Measurements from ENCODE around the gene USP49. TPM values are rescaled to one million over a fixed set of nuclear protein-coding genes. Genes with fewer than 3 reads are reported as not detected.

The USP49 gene
- total and polyA plus RNA-seq, 2 of the 13 experiments (the other 11 are each of a cell fraction or from before 2014, with no cell fraction given): 2.9 to 4.3 TPM

DNA sequence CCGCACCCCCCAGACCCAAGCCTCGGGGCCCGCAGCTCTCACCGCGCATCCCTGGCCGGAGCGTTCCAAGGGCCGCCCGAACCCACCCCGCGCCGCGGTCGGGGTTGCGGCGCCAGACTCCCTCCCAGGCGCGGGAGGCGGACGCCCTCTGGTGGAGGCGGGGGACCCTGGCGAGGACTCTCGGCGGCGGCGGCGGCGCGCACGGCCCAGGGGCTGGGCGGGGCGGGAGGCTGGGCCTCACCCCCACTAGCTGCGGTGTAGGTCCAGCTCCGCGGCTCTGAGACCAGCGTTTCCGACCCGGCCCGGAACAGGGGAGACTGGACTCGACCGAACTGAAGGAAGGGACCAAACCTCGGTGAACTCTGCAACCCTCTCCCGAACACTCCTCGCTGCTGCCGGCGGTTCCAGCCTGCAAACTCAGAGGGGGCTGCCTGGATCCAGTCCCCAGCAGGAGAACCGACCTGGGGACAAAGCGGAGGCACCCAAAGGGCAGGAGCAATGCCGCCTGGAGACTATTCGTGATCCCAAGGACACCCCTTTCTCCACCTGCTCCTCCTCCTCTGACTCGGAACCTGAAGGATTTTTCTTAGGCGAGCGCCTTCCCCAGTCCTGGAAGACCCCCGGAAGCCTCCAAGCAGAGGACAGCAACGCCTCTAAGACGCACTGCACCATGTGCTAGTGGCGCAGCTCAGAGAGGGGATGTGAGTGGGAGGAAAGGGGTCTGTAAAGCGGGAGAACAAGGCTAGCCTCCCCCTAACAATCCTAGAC is 108.5 kb downstream of the USP49 start (continued):
- TF ChIP-seq, protein P1, sequence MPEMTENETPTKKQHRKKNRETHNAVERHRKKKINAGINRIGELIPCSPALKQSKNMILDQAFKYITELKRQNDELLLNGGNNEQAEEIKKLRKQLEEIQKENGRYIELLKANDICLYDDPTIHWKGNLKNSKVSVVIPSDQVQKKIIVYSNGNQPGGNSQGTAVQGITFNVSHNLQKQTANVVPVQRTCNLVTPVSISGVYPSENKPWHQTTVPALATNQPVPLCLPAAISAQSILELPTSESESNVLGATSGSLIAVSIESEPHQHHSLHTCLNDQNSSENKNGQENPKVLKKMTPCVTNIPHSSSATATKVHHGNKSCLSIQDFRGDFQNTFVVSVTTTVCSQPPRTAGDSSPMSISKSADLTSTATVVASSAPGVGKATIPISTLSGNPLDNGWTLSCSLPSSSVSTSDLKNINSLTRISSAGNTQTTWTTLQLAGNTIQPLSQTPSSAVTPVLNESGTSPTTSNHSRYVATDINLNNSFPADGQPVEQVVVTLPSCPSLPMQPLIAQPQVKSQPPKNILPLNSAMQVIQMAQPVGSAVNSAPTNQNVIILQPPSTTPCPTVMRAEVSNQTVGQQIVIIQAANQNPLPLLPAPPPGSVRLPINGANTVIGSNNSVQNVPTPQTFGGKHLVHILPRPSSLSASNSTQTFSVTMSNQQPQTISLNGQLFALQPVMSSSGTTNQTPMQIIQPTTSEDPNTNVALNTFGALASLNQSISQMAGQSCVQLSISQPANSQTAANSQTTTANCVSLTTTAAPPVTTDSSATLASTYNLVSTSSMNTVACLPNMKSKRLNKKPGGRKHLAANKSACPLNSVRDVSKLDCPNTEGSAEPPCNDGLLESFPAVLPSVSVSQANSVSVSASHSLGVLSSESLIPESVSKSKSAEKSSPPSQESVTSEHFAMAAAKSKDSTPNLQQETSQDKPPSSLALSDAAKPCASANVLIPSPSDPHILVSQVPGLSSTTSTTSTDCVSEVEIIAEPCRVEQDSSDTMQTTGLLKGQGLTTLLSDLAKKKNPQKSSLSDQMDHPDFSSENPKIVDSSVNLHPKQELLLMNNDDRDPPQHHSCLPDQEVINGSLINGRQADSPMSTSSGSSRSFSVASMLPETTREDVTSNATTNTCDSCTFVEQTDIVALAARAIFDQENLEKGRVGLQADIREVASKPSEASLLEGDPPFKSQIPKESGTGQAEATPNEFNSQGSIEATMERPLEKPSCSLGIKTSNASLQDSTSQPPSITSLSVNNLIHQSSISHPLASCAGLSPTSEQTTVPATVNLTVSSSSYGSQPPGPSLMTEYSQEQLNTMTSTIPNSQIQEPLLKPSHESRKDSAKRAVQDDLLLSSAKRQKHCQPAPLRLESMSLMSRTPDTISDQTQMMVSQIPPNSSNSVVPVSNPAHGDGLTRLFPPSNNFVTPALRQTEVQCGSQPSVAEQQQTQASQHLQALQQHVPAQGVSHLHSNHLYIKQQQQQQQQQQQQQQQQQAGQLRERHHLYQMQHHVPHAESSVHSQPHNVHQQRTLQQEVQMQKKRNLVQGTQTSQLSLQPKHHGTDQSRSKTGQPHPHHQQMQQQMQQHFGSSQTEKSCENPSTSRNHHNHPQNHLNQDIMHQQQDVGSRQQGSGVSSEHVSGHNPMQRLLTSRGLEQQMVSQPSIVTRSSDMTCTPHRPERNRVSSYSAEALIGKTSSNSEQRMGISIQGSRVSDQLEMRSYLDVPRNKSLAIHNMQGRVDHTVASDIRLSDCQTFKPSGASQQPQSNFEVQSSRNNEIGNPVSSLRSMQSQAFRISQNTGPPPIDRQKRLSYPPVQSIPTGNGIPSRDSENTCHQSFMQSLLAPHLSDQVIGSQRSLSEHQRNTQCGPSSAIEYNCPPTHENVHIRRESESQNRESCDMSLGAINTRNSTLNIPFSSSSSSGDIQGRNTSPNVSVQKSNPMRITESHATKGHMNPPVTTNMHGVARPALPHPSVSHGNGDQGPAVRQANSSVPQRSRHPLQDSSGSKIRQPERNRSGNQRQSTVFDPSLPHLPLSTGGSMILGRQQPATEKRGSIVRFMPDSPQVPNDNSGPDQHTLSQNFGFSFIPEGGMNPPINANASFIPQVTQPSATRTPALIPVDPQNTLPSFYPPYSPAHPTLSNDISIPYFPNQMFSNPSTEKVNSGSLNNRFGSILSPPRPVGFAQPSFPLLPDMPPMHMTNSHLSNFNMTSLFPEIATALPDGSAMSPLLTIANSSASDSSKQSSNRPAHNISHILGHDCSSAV (CRISPR knock-in tag; IDR thresholded peaks at IDR 0.05; ENCODE audit: borderline replicate concordance): no peak
- TF ChIP-seq XBP1 (CRISPR knock-in tag; IDR thresholded peaks at IDR 0.05): no peak
- peak; percentile 35; the same call in 1 of the 2 replicates for TF ChIP-seq ZNF589 (CRISPR knock-in tag; conservative IDR thresholded peaks at IDR 0.05)
- TF ChIP-seq ONECUT2 (CRISPR knock-in tag; IDR thresholded peaks at IDR 0.05): no peak
- 0 out of 2 replicates have a peak, but pooled peaks have one; percentile 11 for TF ChIP-seq ZNF678 (CRISPR knock-in tag; IDR thresholded peaks at IDR 0.05)
- TF ChIP-seq ZNF567 (CRISPR knock-in tag; IDR thresholded peaks at IDR 0.05; ENCODE audit: borderline replicate concordance): 0 out of 2 replicates have a peak, but pooled peaks have one; percentile 21
- TF ChIP-seq, protein P2, sequence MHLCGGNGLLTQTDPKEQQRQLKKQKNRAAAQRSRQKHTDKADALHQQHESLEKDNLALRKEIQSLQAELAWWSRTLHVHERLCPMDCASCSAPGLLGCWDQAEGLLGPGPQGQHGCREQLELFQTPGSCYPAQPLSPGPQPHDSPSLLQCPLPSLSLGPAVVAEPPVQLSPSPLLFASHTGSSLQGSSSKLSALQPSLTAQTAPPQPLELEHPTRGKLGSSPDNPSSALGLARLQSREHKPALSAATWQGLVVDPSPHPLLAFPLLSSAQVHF (CRISPR knock-in tag; IDR thresholded peaks at IDR 0.05): no peak
- TF ChIP-seq, protein P3, sequence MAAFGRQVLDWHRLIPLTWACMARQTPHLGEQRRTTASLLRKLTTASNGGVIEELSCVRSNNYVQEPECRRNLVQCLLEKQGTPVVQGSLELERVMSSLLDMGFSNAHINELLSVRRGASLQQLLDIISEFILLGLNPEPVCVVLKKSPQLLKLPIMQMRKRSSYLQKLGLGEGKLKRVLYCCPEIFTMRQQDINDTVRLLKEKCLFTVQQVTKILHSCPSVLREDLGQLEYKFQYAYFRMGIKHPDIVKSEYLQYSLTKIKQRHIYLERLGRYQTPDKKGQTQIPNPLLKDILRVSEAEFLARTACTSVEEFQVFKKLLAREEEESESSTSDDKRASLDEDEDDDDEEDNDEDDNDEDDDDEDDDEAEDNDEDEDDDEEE (CRISPR knock-in tag; IDR thresholded peaks at IDR 0.05): peak; percentile 82; the same call in 1 of the 2 replicates
- TF ChIP-seq ZNF136 (CRISPR knock-in tag; IDR thresholded peaks at IDR 0.05; ENCODE audit: low read depth): no peak
- 0 out of 2 replicates have a peak, but pooled peaks have one; percentile 31 for TF ChIP-seq WIZ (CRISPR knock-in tag; IDR thresholded peaks at IDR 0.05)
- TF ChIP-seq, protein P4, sequence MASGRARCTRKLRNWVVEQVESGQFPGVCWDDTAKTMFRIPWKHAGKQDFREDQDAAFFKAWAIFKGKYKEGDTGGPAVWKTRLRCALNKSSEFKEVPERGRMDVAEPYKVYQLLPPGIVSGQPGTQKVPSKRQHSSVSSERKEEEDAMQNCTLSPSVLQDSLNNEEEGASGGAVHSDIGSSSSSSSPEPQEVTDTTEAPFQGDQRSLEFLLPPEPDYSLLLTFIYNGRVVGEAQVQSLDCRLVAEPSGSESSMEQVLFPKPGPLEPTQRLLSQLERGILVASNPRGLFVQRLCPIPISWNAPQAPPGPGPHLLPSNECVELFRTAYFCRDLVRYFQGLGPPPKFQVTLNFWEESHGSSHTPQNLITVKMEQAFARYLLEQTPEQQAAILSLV (CRISPR knock-in tag; IDR thresholded peaks at IDR 0.05; ENCODE audit: borderline replicate concordance): peak; percentile 68; the same call in 1 of the 2 replicates
- peak; percentile 90; the same call in 1 of the 2 replicates for TF ChIP-seq GLI4 (CRISPR knock-in tag; IDR thresholded peaks at IDR 0.05; ENCODE audit: borderline replicate concordance)
- TF ChIP-seq, protein P5, sequence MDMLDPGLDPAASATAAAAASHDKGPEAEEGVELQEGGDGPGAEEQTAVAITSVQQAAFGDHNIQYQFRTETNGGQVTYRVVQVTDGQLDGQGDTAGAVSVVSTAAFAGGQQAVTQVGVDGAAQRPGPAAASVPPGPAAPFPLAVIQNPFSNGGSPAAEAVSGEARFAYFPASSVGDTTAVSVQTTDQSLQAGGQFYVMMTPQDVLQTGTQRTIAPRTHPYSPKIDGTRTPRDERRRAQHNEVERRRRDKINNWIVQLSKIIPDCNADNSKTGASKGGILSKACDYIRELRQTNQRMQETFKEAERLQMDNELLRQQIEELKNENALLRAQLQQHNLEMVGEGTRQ (IDR thresholded peaks at IDR 0.05; ENCODE audit: low read depth, low read length): no peak
- TF ChIP-seq, protein P5 (CRISPR knock-in tag; IDR thresholded peaks at IDR 0.05; ENCODE audit: borderline replicate concordance): no peak
- TF ChIP-seq AHR (CRISPR knock-in tag; IDR thresholded peaks at IDR 0.05): no peak
